BJ (cell line): ENCODE data around the gene ELFN1. TPM values are rescaled to one million over a fixed set of nuclear protein-coding genes. Genes with fewer than 3 reads are reported as not detected.

Source experiments
- CTCF ChIA-PET: fragments of 350-600 bp; formaldehyde crosslinking; extraction: SDS; loops from one replicate; lab custom pipeline; 2021; ENCODE audit warnings: antibody characterized with exemption, inconsistent platforms; lab: Yijun Ruan, JAX
- POLR2A ChIA-PET: fragments of 300-600 bp; sonication (Branson Sonifier 250); formaldehyde crosslinking; extraction: SDS; loops from one replicate; lab custom pipeline; 2021; ENCODE audit warnings: antibody characterized with exemption; lab: Charles Lee
- DNase-seq: peaks from one replicate; pipeline ENCODE4 v3.0.0-alpha.2; 2011; ENCODE audit warnings: low read depth
- H3K27me3 ChIP-seq: 2 replicates; pipeline ENCODE4 v1.6.0; 2011; ENCODE audit warnings: low read length; ENCODE audit not compliant: control insufficient read depth, insufficient read depth
- H3K36me3 ChIP-seq: 2 replicates; pipeline ENCODE4 v1.5.1; 2011; ENCODE audit warnings: low read length; ENCODE audit not compliant: control insufficient read depth, insufficient read depth
- H3K4me3 ChIP-seq: 2 replicates; pipeline ENCODE4 v1.5.1; 2011; ENCODE audit warnings: low read depth, mild to moderate bottlenecking, control low read depth, low read length
- CTCF ChIP-seq: IDR thresholded peaks from 2 replicates; pipeline ENCODE4 v1.5.1; 2011; ENCODE audit warnings: low read depth, mild to moderate bottlenecking, control low read depth, inconsistent platforms, low read length, moderate library complexity; ENCODE audit not compliant: insufficient read depth
- polyA plus RNA-seq: library from polyadenylated mRNA; depleted of rRNA; stranded (reverse); fragments of >200 nt; gene quantifications from 2 replicates; pipeline ENCODE4 v1.2.3, GENCODE V29; 2011

ELFN1 gene
- polyA plus RNA-seq, 1 experiment = 1.7 TPM

- CTCF ChIA-PET = no interaction called here
- H3K27me3 ChIP-seq = no peaks in the 10 kb centered on the region
- no peak for TF ChIP-seq CTCF
Observed at GRCh38 chr7:1704811-1705738, 35.0 kb downstream of the ELFN1 start.

GRCh38 chr7:1705856-1706255 lies 35.8 kb downstream of the ELFN1 start:
- CTCF ChIA-PET = no interaction called here
- POLR2A ChIA-PET = no interaction called here
- no peak for DNase-seq
- Histone ChIP-seq H3K27me3 (no peaks in the 10 kb centered on the region), H3K36me3 (no peaks in the 10 kb centered on the region), H3K4me3 (no peak overlapping the region)
- TF ChIP-seq CTCF = no peak

More at GRCh38 chr7:1704811-1705738, 35.0 kb downstream of the ELFN1 start:
- DNase-seq = no peak
- H3K36me3 ChIP-seq = no peaks in the 10 kb centered on the region
- no peak overlapping the region for H3K4me3 ChIP-seq
- POLR2A ChIA-PET = no interaction called here

GRCh38 chr7:1706381-1706720 lies 36.3 kb downstream of the ELFN1 start:
- TF ChIP-seq CTCF = no peak
- Histone ChIP-seq H3K4me3 (no peak overlapping the region), H3K36me3 (no peaks in the 10 kb centered on the region), H3K27me3 (no peaks in the 10 kb centered on the region)
- ChIA-PET CTCF (no interaction called here), POLR2A (no interaction called here)
- DNase-seq = no peak

- CTCF ChIA-PET = no interaction called here
- no peak for TF ChIP-seq CTCF
- POLR2A ChIA-PET = no interaction called here
- no peaks in the 10 kb centered on the region for H3K27me3 ChIP-seq
- H3K4me3 ChIP-seq = no peak overlapping the region
- H3K36me3 ChIP-seq = no peaks in the 10 kb centered on the region
- DNase-seq = no peak
Observed at GRCh38 chr7:1706721-1707613, 36.9 kb downstream of the ELFN1 start.
